SJSA1 (cell line): ENCODE data around the gene MYO5B. TPM values are rescaled to one million over a fixed set of nuclear protein-coding genes. Genes with fewer than 3 reads are reported as not detected.
A peak's percentile ranks its signal among the peaks of the same experiment; 100 is the strongest.

ENCODE experiments used
- DNase-seq, 2 experiments: peaks; one replicate each; pipeline ENCODE4 v3.0.0-alpha.2; 2015 to 2020; ENCODE audit warnings: low spot score in 2 of 2, low read depth in 1 of 2
- H3K27ac ChIP-seq: fragments of 250-450 bp; sonication (Bioruptor Pico); 2 replicates; pipeline ENCODE4 v1.5.1; 2020; ENCODE audit warnings: mild to moderate bottlenecking, moderate library complexity
- H3K27me3 ChIP-seq: fragments of 250-450 bp; sonication (Bioruptor Pico); replicated peaks from 2 replicates; pipeline ENCODE4 v1.5.1; 2020; ENCODE audit warnings: mild to moderate bottlenecking, moderate library complexity
- H3K36me3 ChIP-seq: fragments of 250-450 bp; sonication (Bioruptor Pico); 2 replicates; pipeline ENCODE4 v1.5.1; 2020; ENCODE audit warnings: mild to moderate bottlenecking
- H3K4me1 ChIP-seq: fragments of 250-450 bp; sonication (Bioruptor Pico); replicated peaks from 2 replicates; pipeline ENCODE4 v1.6.1; 2021; ENCODE audit warnings: mild to moderate bottlenecking
- H3K4me3 ChIP-seq: fragments of 250-450 bp; sonication (Bioruptor Pico); 2 replicates; pipeline ENCODE4 v1.5.1; 2020; ENCODE audit warnings: mild to moderate bottlenecking
- H3K9me3 ChIP-seq: fragments of 250-450 bp; sonication (Bioruptor Pico); replicated peaks from 2 replicates; pipeline ENCODE4 v1.5.1; 2020; ENCODE audit warnings: mild to moderate bottlenecking
- total RNA-seq: library from RNA; depleted of rRNA; stranded (reverse); fragments of >200 nt; shearing (Covaris generic); gene quantifications from 2 replicates; pipeline ENCODE4 v1.2.3, GENCODE V29; 2014

The MYO5B gene
- total RNA-seq, 1 experiment from 2014 or later: 3.4 TPM

DNA sequence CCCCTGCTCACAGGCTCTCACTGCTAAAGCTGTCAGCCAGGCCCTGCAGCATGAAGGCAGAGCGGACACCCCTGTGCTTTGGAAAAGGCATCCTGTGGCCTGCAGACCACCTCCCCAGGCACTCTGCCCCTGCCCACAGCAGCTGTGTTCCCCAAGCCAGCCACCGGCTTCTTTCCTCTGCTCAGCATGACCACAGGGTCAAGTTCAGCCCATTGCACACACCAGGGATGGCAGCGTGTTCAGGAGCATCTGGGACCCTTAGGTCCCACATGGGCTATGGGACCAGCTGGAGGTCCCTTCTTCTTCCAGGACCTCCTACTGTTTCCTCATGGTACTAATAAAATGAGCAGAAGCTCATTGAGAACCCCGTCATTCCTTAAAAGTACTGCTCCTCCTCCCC is 263.2 kb downstream of the MYO5B start:
- Histone ChIP-seq H3K27ac (no peak overlapping the region), H3K36me3 (no peaks in the 10 kb centered on the region), H3K9me3 (no peaks in the 10 kb centered on the region), H3K4me1 (no peaks in the 10 kb centered on the region), H3K4me3 (no peak overlapping the region), H3K27me3 (peaks cover 5% of the 10 kb centered on the region; the same call in 1 of the 2 replicates)
- DNase-seq: no peak

DNA sequence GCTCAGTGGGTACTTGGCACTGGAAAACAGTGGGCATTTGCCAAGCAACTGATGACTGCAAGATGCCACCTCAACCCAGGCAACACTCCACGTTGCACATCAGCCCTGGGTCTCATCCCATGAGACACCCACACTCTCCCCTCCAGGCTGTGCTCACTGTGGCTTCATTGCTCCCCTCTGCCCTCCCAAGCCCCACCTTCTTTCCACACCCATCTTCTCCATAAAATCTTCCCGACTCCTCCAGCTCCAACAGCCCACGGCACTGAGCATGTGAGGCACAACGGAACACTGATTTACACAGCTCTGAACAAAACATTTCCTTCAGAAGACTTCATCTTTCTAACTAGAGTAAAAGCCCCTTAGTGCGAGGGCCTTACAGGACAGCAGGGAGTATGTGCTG is 263.8 kb downstream of the MYO5B start:
- Histone ChIP-seq H3K9me3 (no peaks in the 10 kb centered on the region), H3K27ac (no peak overlapping the region), H3K27me3 (peaks cover 5% of the 10 kb centered on the region; the same call in 1 of the 2 replicates), H3K4me3 (no peak overlapping the region), H3K4me1 (no peaks in the 10 kb centered on the region), H3K36me3 (no peaks in the 10 kb centered on the region)
- DNase-seq: no peak

DNA sequence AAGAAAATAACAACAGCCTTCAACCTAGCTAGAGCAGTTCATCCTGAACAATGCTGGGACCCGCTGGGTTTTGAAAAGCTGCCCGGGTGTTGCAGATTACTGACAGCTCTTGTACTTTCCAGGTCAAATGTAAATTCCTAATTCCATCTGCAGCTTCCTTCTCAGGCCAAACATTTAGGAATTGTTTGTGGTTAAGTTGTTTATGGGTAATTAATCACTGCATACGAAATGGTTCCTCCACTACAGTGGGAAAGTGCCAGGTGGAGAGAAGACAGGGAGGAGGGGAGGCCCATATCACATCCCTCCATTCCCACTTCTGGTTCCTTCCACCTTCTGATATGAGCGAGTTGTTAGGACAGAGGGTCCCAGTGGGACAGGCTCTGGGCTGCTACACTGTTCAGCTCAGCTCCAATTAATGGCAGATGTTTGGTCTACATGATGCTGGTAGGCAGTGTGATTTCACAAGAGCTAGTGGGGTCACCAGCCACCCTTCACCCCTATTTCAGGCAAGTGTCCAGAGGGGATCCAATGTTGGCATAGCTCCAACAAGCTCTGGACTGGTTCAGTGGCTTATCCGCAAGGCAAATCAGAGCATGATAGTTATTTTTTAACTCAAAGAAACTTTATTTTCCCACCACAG is 268.7 kb downstream of the MYO5B start:
- peaks cover 3% of the 10 kb centered on the region; the same call in 1 of the 2 replicates for H3K27me3 ChIP-seq
- H3K36me3 ChIP-seq: no peaks in the 10 kb centered on the region
- H3K27ac ChIP-seq: no peak overlapping the region
- H3K4me3 ChIP-seq: no peak overlapping the region
- no peaks in the 10 kb centered on the region for H3K9me3 ChIP-seq
- H3K4me1 ChIP-seq: peaks cover 14% of the 10 kb centered on the region
- DNase-seq: no peak

DNA sequence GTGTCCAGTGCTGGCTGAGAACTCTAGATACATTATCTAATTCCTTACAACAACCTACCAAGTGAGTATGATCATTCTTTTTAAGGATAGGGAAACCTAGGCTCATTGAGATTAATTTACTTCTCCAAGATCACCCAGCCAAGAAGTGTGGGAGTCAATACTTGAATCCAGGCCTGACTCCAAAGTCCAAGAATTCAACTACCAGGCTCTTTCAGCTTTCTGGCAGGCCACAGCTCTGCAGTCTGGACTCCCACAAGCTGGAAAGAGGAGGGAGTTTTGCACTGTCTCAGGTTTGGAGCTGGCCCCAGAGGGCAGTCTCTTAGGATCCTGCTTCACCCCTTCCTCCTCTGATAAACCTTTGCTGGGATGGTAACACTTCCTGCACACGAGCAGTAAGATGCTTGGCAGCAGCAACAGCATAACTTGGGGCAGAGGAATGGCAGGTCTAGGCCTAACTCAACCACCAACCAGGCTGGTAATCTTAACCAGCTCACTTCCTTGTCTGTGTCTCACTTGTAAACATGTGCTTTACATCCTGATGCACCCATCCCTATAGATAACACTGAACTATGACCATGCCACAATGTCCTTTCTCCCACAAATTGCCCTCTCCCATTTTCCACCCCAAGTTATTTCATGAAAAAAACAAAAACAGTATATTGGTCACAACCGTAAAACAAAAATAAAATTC is 270.5 kb downstream of the MYO5B start:
- Histone ChIP-seq H3K27ac (no peak overlapping the region), H3K27me3 (peaks cover 3% of the 10 kb centered on the region; the same call in 1 of the 2 replicates), H3K4me1 (peaks cover 27% of the 10 kb centered on the region), H3K9me3 (no peaks in the 10 kb centered on the region), H3K4me3 (no peak overlapping the region), H3K36me3 (no peaks in the 10 kb centered on the region)
- no peak for DNase-seq

DNA sequence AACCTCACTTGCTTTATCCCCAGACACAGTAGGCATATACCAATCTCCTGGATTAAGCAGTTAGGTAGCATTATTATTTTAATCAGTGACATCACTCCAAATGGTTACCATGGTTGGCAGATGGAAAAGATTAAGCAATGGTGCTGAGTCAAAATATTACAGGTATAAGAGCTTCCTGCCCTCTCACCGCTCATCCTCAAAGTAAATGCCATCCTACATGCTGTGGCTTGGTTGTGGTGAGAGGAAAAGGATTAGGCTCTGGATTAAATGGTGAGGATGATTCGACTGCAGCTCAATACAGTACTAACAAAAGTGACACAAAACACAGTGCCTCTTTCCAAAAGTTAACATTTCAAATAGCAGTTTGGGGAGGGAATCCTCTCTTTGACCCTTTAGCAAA is 272.7 kb downstream of the MYO5B start:
- Histone ChIP-seq H3K27ac (no peak overlapping the region), H3K9me3 (no peaks in the 10 kb centered on the region), H3K4me3 (no peak overlapping the region), H3K27me3 (no peaks in the 10 kb centered on the region), H3K36me3 (no peaks in the 10 kb centered on the region), H3K4me1 (peaks cover 27% of the 10 kb centered on the region)
- no peak for DNase-seq

DNA sequence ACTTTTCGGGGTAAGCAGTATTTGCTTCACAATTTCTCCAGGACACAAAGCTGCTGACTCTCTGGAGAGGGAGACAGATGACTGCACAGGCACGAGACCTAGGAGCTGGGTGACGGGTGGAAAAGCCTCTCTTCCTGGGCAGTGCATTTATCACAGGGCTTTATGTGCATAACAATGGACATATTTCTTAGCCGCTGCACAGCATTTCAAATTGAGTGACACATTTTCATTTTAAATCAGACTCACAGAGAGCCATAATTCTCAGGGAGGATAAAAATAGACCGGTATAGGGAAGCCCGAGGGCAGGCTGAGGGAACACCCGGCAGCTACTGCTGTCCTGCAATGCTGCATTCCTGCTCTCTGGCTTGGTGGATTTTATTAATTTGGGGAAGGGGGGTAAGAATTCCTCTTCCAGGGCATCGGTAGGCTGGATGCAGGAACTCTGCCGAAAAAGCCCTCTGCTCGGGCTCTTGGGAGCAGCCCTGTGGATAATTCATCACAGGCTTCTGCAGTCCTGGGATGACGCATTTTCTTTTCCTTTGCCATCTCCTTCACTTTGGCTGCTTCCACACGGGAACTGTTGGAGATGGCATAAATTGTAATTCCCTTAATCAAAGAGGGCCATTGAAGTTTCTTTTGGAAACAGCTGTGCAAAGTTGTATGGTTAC is 273.5 kb downstream of the MYO5B start:
- H3K27ac ChIP-seq: peak overlapping the region; percentile 22
- H3K4me3 ChIP-seq: no peak overlapping the region
- H3K4me1 ChIP-seq: peaks cover 27% of the 10 kb centered on the region
- peak in 1 of 2 experiments; percentile 33 for DNase-seq
- no peaks in the 10 kb centered on the region for H3K9me3 ChIP-seq
- no peaks in the 10 kb centered on the region for H3K27me3 ChIP-seq
- H3K36me3 ChIP-seq: no peaks in the 10 kb centered on the region

DNA sequence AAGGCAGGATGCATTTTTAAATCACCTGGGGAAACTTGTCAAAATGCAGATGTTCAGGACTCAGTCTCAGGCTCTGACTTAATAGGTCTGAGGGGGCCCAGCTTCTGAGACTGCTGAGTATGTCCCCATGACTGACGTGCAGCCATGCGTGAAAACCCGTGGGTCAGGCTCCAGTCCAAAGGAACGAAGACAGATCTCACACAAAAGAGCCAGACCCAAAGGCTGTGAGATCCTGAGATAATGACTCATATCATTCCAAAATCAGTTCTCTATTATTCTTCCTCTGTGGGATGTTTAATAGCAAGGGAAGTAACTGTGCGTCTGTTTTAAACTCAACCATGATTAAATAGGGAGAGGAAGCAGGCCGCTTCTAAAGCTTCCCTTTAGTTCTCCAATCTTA is 274.2 kb downstream of the MYO5B start:
- Histone ChIP-seq H3K4me3 (no peak overlapping the region), H3K36me3 (no peaks in the 10 kb centered on the region), H3K27me3 (no peaks in the 10 kb centered on the region), H3K9me3 (no peaks in the 10 kb centered on the region), H3K27ac (peak overlapping the region; percentile 22), H3K4me1 (peaks cover 27% of the 10 kb centered on the region)
- peak; percentile 78 to 83 for DNase-seq

DNA sequence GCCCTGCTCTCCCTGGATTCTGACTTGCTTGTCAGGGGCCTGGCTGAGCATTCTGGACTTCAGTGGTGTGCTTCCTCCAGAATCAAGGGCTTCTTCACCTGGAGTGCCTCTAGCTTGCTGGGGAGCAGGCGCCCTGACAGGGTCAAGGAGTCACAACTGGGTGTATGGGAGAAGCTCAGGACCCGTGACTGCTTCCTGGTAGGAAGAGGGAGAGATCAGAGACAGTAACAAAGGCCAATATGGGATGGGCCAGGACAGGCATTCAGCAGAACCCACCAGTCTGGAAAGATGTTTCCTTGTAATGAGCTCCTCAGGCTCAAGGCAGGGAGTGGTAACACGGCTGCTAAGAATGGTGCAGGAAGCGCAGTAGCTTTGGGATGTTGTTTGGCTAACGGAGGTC is 277.2 kb downstream of the MYO5B start:
- no peak for DNase-seq

DNA sequence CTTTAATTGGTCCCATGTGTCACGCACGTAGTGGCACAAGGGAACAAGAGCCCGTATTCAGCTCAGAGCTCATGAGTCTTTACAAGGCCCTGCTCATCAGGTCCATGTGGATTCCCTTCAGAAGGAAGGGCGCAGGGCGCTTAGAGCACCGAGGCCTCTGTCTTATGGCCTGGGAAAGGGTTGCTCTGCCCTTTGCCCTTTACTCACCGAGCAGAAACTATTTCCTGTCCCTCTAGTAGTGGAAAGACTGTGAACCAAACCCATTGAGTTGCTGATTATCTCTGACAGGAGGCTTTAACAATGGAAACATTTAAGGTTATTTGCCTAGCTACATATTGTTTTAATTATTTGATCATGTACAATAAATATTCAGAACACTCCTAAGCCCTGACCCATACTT is 279.6 kb downstream of the MYO5B start:
- H3K9me3 ChIP-seq: no peaks in the 10 kb centered on the region
- no peak overlapping the region for H3K27ac ChIP-seq
- no peak overlapping the region for H3K4me3 ChIP-seq
- H3K4me1 ChIP-seq: peaks cover 4% of the 10 kb centered on the region
- no peaks in the 10 kb centered on the region for H3K36me3 ChIP-seq
- DNase-seq: no peak
- no peaks in the 10 kb centered on the region for H3K27me3 ChIP-seq

More for the DNA sequence above, 277.2 kb downstream of the MYO5B start:
- Histone ChIP-seq H3K9me3 (no peaks in the 10 kb centered on the region), H3K4me1 (peaks cover 27% of the 10 kb centered on the region), H3K27me3 (no peaks in the 10 kb centered on the region), H3K36me3 (no peaks in the 10 kb centered on the region), H3K4me3 (no peak overlapping the region), H3K27ac (no peak overlapping the region)

DNA sequence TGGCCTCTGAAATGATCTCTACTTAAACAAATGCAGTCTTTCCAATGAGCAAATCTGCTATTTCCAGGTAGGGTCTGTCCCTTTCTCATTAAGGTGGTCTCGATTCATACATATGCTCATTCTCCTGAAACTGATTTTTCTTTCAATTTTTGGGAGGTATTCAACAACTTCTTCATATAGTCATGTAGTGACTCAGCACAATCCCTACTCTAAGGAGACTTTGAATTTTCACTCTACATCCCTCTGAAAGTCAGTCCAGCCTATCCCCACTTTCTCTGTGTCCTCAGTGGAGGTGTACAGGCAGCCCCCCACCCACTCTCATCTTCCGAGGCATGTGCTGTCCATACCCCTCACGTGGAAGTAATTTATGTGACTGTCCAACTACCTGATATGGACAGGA is 281.7 kb downstream of the MYO5B start:
- Histone ChIP-seq H3K27ac (no peak overlapping the region), H3K9me3 (no peaks in the 10 kb centered on the region), H3K4me3 (no peak overlapping the region), H3K4me1 (no peaks in the 10 kb centered on the region), H3K27me3 (no peaks in the 10 kb centered on the region; the same call in 1 of the 2 replicates), H3K36me3 (no peaks in the 10 kb centered on the region)
- no peak for DNase-seq

DNA sequence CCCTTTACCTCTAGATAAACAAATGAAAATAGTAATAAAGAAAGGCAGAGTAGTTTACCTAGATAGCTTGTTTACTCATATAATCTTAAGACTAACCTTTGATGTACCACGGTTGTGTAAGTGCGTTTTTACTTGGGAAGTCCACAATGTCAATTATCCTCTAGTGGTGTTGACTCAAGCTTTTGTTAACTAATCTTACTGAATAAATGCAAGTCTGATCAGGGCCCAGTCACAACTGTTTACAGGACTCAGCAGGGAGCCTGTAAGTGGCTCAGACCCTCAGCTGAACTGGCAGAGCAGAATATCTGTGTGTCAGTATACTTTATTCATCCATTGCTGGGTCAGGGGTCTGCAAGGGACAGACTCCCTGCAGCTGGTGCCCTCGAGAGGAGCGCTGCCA is 283.5 kb downstream of the MYO5B start:
- H3K4me1 ChIP-seq: no peaks in the 10 kb centered on the region
- H3K27me3 ChIP-seq: no peaks in the 10 kb centered on the region; the same call in 1 of the 2 replicates
- H3K27ac ChIP-seq: no peak overlapping the region
- no peak overlapping the region for H3K4me3 ChIP-seq
- H3K36me3 ChIP-seq: no peaks in the 10 kb centered on the region
- DNase-seq: no peak
- H3K9me3 ChIP-seq: no peaks in the 10 kb centered on the region

DNA sequence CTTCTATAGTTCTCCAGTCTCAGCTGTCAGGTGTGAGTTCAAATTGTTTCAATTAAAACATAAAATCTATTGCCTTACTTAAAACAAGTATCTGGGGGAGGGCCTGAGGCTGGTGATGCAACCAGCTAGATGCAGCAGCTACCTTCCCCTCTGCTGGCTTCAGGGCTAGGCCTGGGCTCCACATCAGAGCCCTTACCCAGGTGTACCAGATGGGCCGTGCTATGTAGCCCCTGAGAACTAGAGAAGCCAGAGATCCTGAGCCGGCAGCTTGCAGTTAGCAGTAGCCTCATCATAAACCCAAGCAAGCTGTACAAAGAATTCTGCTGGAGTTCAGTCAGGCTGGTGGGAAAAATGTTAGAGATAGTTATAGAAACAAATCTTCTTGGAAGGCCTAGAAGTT is 284.0 kb downstream of the MYO5B start:
- Histone ChIP-seq H3K4me1 (no peaks in the 10 kb centered on the region), H3K4me3 (no peak overlapping the region), H3K9me3 (no peaks in the 10 kb centered on the region), H3K27me3 (no peaks in the 10 kb centered on the region; the same call in 1 of the 2 replicates), H3K36me3 (no peaks in the 10 kb centered on the region), H3K27ac (no peak overlapping the region)
- DNase-seq: no peak

DNA sequence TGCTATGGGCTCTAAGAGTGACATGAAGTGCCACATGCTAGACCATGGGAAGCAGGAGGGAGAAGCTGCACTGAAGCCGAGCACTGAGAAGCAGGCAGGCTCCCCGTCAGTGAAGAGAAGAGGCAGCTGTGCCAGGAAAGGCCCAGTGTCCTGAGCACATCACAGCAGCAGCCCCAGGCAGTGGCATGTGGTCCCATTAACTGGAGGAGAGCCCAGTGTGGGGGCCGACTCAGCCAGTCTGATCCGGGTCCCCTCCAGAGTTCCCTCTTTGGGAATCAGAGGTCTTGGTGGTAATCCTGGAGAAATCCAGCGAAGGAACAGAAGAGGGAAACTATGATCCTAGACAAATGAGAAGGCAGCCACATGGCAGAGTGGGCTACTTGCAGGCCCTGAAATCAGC is 284.9 kb downstream of the MYO5B start:
- Histone ChIP-seq H3K27me3 (no peaks in the 10 kb centered on the region; the same call in 1 of the 2 replicates), H3K36me3 (no peaks in the 10 kb centered on the region), H3K9me3 (no peaks in the 10 kb centered on the region), H3K4me1 (no peaks in the 10 kb centered on the region), H3K4me3 (no peak overlapping the region), H3K27ac (no peak overlapping the region)
- DNase-seq: no peak

DNA sequence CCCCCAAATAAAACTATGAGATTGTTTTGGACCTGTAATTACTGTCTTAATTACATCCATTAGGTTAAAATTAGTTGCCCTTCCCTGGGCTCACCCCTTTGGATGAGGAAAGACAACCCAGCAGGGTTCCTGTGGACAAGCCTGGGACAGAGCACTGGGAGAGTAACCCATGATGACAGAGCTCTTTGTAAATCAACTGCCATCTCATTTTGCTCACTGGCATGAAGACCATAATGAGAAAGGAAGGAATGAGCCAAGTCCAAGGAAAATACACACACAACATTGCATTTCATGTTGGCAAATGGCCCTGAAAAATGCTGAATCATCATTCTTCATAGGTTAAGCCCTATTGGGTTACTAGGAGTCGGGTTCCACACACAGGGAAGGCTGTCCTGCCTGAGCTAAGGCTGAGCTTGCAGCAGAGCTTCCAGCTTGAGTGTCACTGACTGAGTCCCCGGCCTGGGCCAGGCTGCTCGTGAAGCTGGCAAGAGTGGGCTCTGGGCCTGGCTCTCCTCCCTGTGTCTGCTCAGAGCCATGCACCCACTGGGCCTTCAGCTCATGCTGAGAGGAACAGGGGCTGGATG is 287.5 kb downstream of the MYO5B start:
- no peaks in the 10 kb centered on the region for H3K4me1 ChIP-seq
- H3K36me3 ChIP-seq: no peaks in the 10 kb centered on the region
- no peak overlapping the region for H3K4me3 ChIP-seq
- DNase-seq: no peak
- no peaks in the 10 kb centered on the region; the same call in 1 of the 2 replicates for H3K27me3 ChIP-seq
- H3K9me3 ChIP-seq: no peaks in the 10 kb centered on the region
- no peak overlapping the region for H3K27ac ChIP-seq
